Cardiac fibroblast (primary cell): ENCODE measurements around the gene MSH5.

ENCODE experiments used
- DNase-seq, 2 donors: peaks; one replicate each; pipeline versions ENCODE4 v3.0.0 to v3.0.0-alpha.2; 2010; ENCODE audit warnings: low read depth in 2 of 2
- H3K4me3 ChIP-seq, 2 donors: replicated peaks in 1 of 2; 1 replicate in 1 of 2; 2 replicates in 1 of 2; pipeline ENCODE4 v1.5.1; 2011; ENCODE audit warnings: low read depth in 2 of 2, low read length in 2 of 2, mild to moderate bottlenecking in 2 of 2, moderate library complexity in 1 of 2
- CTCF ChIP-seq: IDR thresholded peaks from one replicate; pipeline ENCODE4 v1.5.1; 2011; ENCODE audit warnings: low read depth, mild to moderate bottlenecking, low read length, inconsistent platforms

Gene MSH5

DNA sequence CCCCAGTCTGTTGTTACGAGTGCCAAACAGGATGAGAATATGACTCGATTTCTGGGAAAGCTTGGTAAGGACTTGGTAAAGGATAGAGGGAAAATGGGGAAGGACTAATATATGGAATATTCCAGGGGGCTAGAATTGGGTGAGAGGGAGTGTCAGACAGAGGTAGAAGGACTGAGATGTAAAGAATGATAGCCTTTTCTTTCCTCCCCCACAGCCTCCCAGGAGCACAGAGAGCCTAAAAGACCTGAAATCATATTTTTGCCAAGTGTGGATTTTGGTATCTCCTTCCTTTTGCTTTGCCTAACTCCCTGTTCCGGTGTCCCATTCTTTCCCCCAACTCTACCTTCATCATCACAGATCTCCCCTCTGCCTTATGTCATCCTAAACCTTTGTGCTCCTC lies 3.1 kb downstream of the MSH5 start:
- DNase-seq: no peak
- TF ChIP-seq CTCF: no peak
- no peak overlapping the region for H3K4me3 ChIP-seq

DNA sequence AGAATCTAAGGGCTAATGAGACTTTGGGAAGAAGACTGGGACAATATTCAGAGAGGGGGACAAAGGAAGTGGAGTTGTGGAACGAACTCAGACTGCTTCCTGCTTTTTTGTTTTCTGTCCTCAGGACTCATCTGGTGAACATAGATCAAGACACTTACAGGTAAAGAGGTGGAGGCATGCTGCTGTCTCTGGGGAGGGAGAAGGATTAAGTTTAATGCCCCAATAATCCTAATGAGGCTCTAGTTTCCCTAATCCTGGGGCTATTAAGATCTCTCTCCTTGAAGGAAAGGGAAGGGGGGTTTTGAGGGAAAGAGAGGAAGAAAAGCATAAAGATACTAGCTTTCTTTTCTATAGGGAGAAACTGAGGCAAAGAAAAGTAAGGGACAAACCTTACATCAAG lies 4.6 kb downstream of the MSH5 start:
- H3K4me3 ChIP-seq: no peak overlapping the region
- TF ChIP-seq CTCF: no peak
- DNase-seq: no peak

GRCh38 chr6:31749301-31750036 lies 9.7 kb downstream of the MSH5 start:
- no peak for DNase-seq

DNA sequence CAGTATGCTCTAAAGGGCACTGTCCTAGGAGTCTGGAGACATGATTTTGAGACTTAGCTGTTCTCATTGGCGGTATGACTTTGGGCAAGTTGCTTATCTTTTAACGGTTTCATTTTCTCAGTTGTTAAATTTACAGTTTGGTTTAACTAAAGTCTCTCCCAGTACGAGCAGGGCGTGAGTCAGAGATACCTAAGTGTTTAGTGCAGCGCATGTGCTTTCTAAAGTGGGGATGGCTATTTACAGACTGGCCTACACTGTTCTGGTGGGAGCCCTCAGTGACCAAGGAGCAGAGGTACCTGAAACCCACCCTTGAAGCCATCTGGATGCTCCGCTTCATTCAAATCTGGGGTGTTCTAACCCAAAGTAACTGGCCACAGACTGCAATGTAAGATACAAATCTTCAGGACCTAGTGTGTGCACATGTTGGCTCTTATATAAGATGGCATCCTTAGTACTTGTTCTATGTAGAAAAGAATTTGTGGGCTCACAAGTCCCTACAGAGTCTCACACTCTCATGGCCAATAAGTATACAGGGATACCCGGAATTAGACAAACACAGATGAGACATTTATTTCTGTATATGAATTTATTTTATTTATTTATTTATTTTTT lies 10.7 kb downstream of the MSH5 start:
- no peak for TF ChIP-seq CTCF
- peak in 1 of 2 donors; percentile 65 for DNase-seq
- H3K4me3 ChIP-seq: no peak overlapping the region

More at GRCh38 chr6:31749301-31750036, 9.7 kb downstream of the MSH5 start:
- TF ChIP-seq CTCF: no peak
- no peak overlapping the region for H3K4me3 ChIP-seq

GRCh38 chr6:31752739-31753319 lies 13.0 kb downstream of the MSH5 start:
- TF ChIP-seq CTCF: no peak
- no peak overlapping the region for H3K4me3 ChIP-seq
- DNase-seq: peak; percentile 53 to 91

DNA sequence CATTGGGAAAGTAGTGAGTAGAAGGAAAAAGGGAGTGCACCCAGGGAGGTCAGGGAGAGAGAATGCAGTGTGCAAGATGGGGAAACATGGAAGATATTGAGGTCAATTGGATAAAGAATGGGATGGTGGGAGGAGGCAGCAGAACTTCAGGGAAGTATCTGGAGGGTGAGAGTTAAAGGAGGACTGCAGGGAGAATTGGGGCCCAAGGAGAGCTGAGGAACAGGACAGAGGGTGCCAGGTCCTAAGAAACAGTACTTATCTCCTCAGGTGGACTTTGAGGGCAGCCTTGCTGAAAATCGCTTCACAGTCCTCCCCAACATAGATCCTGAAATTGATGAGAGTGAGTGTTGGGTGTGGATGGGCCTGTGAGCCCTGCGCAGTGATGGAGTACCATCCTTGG lies 18.5 kb downstream of the MSH5 start:
- DNase-seq: no peak
- TF ChIP-seq CTCF: no peak
- no peak overlapping the region for H3K4me3 ChIP-seq
